ENCODE data around the gene DOLPP1.
A peak's percentile ranks its signal among the peaks of the same experiment; 100 is the strongest.

The DOLPP1 gene

GRCh38 chr9:129095908-129096307 lies 15.0 kb downstream of the DOLPP1 start:
- Histone ChIP-seq H3K4me3 (ENCODE audit: low read depth, low read length) (no peak overlapping the region), H3K36me3 (ENCODE audit: control insufficient read depth in 2 of 2, insufficient read depth in 1 of 2, low read length in 2 of 2) (peaks cover 0 to 24% of the 10 kb centered on the region in 2 experiments; a peak in 2 of 3 replicates), H3K27ac (ENCODE audit: extremely low read depth, low read depth, low read length) (no peak overlapping the region), H3K4me1 (ENCODE audit: control insufficient read depth, insufficient read depth, low read length) (no peaks in the 10 kb centered on the region), H3K9me3 (ENCODE audit: control insufficient read depth, insufficient read depth, low read depth, low read length) (no peaks in the 10 kb centered on the region)
- ChIA-PET CTCF (no interaction called here), POLR2A (interaction anchor here (0.8 to 2.8 kb wide), 5 partner anchors 8 to 22 kb away, joined by 3 to 13 read pairs (median 3); partner anchors contain the start of genes DOLPP1 and PTPA)
- no peak for TF ChIP-seq YY2 (tag by site-specific recombination; IDR thresholded peaks at IDR 0.05)
- no peak for TF ChIP-seq ZNF404 (tag by site-specific recombination; IDR thresholded peaks at IDR 0.05)
- no peak for TF ChIP-seq ZNF169 (tag by site-specific recombination; IDR thresholded peaks at IDR 0.05)
- TF ChIP-seq KLF1 (tag by site-specific recombination; IDR thresholded peaks at IDR 0.05): no peak
- TF ChIP-seq ZNF645 (tag by site-specific recombination; IDR thresholded peaks at IDR 0.05): no peak
- no peak for TF ChIP-seq ZNF114 (tag by site-specific recombination; IDR thresholded peaks at IDR 0.05)
- TF ChIP-seq ZNF610 (tag by site-specific recombination; IDR thresholded peaks at IDR 0.05; ENCODE audit: borderline replicate concordance): no peak
- TF ChIP-seq ZNF510 (tag by site-specific recombination; IDR thresholded peaks at IDR 0.05; ENCODE audit: insufficient replicate concordance): no peak
- no peak for TF ChIP-seq KLF9 (tag by site-specific recombination; IDR thresholded peaks at IDR 0.05; ENCODE audit: low read depth)
- no peak for TF ChIP-seq SALL2 (tag by site-specific recombination; IDR thresholded peaks at IDR 0.05; ENCODE audit: borderline replicate concordance)
- TF ChIP-seq REPIN1 (tag by site-specific recombination; IDR thresholded peaks at IDR 0.05; ENCODE audit: low read depth): no peak
- no peak for TF ChIP-seq ZNF677 (tag by site-specific recombination; IDR thresholded peaks at IDR 0.05)
- no peak for TF ChIP-seq MYNN (tag by site-specific recombination; IDR thresholded peaks at IDR 0.05; ENCODE audit: borderline replicate concordance)
- TF ChIP-seq HOXA7 (CRISPR knock-in tag; IDR thresholded peaks at IDR 0.05; ENCODE audit: borderline replicate concordance): no peak
- no peak for TF ChIP-seq ZNF530 (tag by site-specific recombination; IDR thresholded peaks at IDR 0.05; ENCODE audit: low read depth)
- TF ChIP-seq ZNF626 (tag by site-specific recombination; IDR thresholded peaks at IDR 0.05): no peak
- no peak for TF ChIP-seq ZBTB7A (tag by site-specific recombination; IDR thresholded peaks at IDR 0.05; ENCODE audit: low read depth)
- no peak for TF ChIP-seq PRDM6 (tag by site-specific recombination; IDR thresholded peaks at IDR 0.05)
- no peak for TF ChIP-seq ZFHX2 (tag by site-specific recombination; conservative IDR thresholded peaks at IDR 0.05)
- no peak for TF ChIP-seq ZNF549 (tag by site-specific recombination; IDR thresholded peaks at IDR 0.05)

DNA sequence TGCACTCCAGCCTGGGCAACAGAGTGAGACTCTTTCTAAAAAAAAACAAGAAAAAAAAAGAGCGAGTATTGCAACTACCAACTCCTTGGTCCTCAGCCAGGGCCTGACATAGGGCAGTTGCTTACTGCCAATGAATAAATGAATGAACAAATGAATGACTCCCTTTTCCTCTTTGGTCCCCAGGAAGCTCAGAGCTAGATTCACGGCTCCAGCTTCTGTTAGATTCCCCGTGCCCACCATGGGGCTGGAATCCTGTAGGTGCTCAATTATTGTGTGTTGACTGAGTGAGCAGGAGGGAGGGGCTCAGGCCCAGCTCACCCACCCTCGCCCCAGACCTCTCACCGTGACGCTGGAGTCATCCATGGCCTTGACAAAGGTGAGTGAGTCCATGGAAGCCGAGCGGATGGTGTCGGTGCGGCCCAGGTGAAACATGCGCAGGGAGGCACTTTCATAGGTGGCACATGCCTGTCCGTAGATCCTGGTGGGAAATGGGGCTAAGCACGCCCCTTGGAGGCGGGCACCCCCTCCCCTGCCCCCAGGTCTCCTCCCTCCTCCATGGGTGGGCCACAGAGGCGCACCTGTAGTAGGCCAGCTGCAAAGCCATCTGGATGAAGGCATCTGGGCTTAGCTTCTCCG lies 16.9 kb downstream of the DOLPP1 start:
- Histone ChIP-seq H3K36me3 (ENCODE audit: control insufficient read depth in 2 of 2, insufficient read depth in 1 of 2, low read length in 2 of 2) (peaks cover 0 to 24% of the 10 kb centered on the region in 2 experiments; a peak in 1 of 3 replicates), H3K4me1 (ENCODE audit: control insufficient read depth, insufficient read depth, low read length) (no peaks in the 10 kb centered on the region), H3K4me3 (ENCODE audit: low read depth, low read length) (no peak overlapping the region), H3K27ac (ENCODE audit: extremely low read depth, low read depth, low read length) (no peak overlapping the region), H3K9me3 (ENCODE audit: control insufficient read depth, insufficient read depth, low read depth, low read length) (no peaks in the 10 kb centered on the region)
- TF ChIP-seq ZNF404 (tag by site-specific recombination; IDR thresholded peaks at IDR 0.05) (no peak), ZEB2 (tag by site-specific recombination; IDR thresholded peaks at IDR 0.05) (no peak), ZNF24 (tag by site-specific recombination; IDR thresholded peaks at IDR 0.05) (peak; percentile 52; the same call in 1 of the 2 replicates)
- CTCF ChIA-PET: interaction anchor here (0.5 to 1.9 kb wide), 3 partner anchors 12 to 41 kb away, joined by 3 to 6 read pairs (median 4); partner anchors contain the start of gene PTPA
- POLR2A ChIA-PET: interaction anchor here (0.9 to 1.1 kb wide), 2 partner anchors 14 to 17 kb away, joined by 3 to 4 read pairs; partner anchors contain the start of gene DOLPP1

All from HEK293 (cell line).